ENCODE measurements around the gene ZNF25.

- TF ChIP-seq CTCF (IDR thresholded peaks at IDR 0.05) (no peak), POLR2A (IDR thresholded peaks at IDR 0.05) (no peak)
Observed at GRCh38 chr10:38007991-38008390, 31.5 kb upstream of the ZNF25 start.
